T-helper 2 cell (primary cell): ENCODE measurements around the gene NFE2L3.
A peak's percentile ranks its signal among the peaks of the same experiment; 100 is the strongest.

Experiments used
- DNase-seq, 5 experiments: peaks; one replicate each; pipeline versions ENCODE4 v3.0.0 to v3.0.0-alpha.2; 2012 to 2022

NFE2L3 gene

GRCh38 chr7:26201247-26202018 lies 49.4 kb downstream of the NFE2L3 start, which contains the start of gene CBX3:
TSS of gene CBX3 (plus strand) at chr7:26201745. CDS start at chr7:26202999, 1,254 bp downstream.
- peak; percentile 73 to 96 (median 80) for DNase-seq

- peak in 4 of 5 experiments; percentile 34 to 57 (median 48) for DNase-seq
Measured at GRCh38 chr7:26202019-26202990, 50.3 kb downstream of the NFE2L3 start.

DNA sequence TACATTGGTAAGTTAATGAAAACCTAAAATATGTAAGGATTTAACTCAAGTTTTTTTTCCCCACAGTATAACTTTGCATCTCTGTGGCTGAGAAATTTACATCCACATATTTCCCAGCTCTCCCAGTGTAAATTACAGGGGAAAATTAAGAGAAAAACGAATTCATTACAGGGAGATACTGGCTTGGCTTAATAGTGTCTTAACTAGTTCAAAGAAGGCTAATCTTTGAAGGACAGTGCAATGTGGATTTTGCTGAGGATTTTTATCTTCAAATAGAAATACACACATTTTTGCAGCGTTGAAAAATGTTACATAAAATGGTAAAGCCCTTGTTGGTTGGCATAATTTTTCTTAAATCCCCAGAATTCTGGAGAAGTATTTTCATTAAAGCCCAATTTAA lies 51.0 kb downstream of the NFE2L3 start:
- no peak for DNase-seq

- no peak for DNase-seq
Measured at GRCh38 chr7:26208040-26208439, 56.0 kb downstream of the NFE2L3 start.

GRCh38 chr7:26212921-26213718 lies 61.1 kb downstream of the NFE2L3 start:
- DNase-seq, result no peak

- DNase-seq, result no peak
Measured at GRCh38 chr7:26213807-26214515, 62.0 kb downstream of the NFE2L3 start.

GRCh38 chr7:26216049-26216448 lies 64.1 kb downstream of the NFE2L3 start:
- no peak for DNase-seq

DNA sequence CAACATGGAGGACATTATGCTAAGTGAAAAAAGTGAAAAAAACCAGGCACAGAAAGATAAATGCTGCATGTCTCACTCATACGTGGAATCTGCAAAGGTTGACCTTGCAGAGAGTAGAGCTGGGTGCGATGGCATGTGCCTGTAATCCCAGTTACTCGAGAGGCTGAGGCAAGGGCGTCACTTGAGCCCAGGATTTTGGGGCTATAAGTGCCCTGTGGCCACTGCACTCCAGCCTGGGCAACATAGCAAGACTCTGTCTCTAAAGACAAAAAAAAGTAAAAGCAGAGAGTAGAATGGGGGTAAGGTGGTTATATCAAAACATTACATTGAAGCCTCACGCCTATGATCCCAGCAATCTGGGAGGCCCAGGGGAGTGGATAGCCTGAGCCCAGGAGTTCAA lies 72.4 kb downstream of the NFE2L3 start:
- DNase-seq, result no peak

GRCh38 chr7:26227987-26228386 lies 76.0 kb downstream of the NFE2L3 start:
- DNase-seq, result no peak

GRCh38 chr7:26233902-26234511 lies 82.0 kb downstream of the NFE2L3 start:
- no peak for DNase-seq
